AG04449 (cell line): ENCODE measurements around the gene IQSEC1.

Source experiments
- CTCF ChIA-PET: fragments of 350-600 bp; formaldehyde crosslinking; extraction: SDS; loops from one replicate; lab custom pipeline; 2021; ENCODE audit warnings: antibody characterized with exemption; lab: Yijun Ruan, JAX
- POLR2A ChIA-PET: fragments of 400-600, 350-600 bp; formaldehyde crosslinking; extraction: SDS; loops from one replicate; lab custom pipeline; 2020; ENCODE audit warnings: antibody characterized with exemption, inconsistent platforms; lab: Yijun Ruan, JAX
- DNase-seq: peaks from one replicate; pipeline ENCODE4 v3.0.0-alpha.2; 2010; ENCODE audit warnings: low read depth, low spot score
- H3K4me3 ChIP-seq: 2 replicates; pipeline ENCODE4 v1.5.1; 2011; ENCODE audit warnings: low read depth, mild to moderate bottlenecking, control low read depth, low read length
- CTCF ChIP-seq: IDR thresholded peaks from one replicate; pipeline ENCODE4 v1.5.1; 2011; ENCODE audit warnings: mild to moderate bottlenecking, moderate library complexity, low read length, control low read depth, inconsistent platforms; ENCODE audit not compliant: insufficient read depth; ENCODE audit errors: missing control alignments

Gene IQSEC1

GRCh38 chr3:12946649-12947316, 126.4 kb downstream of the IQSEC1 start:
- TF ChIP-seq CTCF, result no peak
- CTCF ChIA-PET, result interaction anchor here (0.6 to 4.8 kb wide), 9 partner anchors 10 to 55 kb away, joined by 3 to 23 read pairs (median 4); no protein-coding TSS in a partner anchor
- POLR2A ChIA-PET, result interaction anchor here (1.1 kb wide), 1 partner anchor 18 kb away, joined by 3 read pairs; no protein-coding TSS in a partner anchor
- no peak overlapping the region for H3K4me3 ChIP-seq
- DNase-seq, result no peak

GRCh38 chr3:12946251-12946648, 127.0 kb downstream of the IQSEC1 start:
- TF ChIP-seq CTCF, result no peak
- DNase-seq, result no peak
- no peak overlapping the region for H3K4me3 ChIP-seq
- POLR2A ChIA-PET, result interaction anchor here (1.1 kb wide), 1 partner anchor 19 kb away, joined by 3 read pairs; no protein-coding TSS in a partner anchor
- CTCF ChIA-PET, result interaction anchor here (1.0 to 2.5 kb wide), 5 partner anchors 11 to 47 kb away, joined by 3 to 7 read pairs (median 4); no protein-coding TSS in a partner anchor

- no peak overlapping the region for H3K4me3 ChIP-seq
- CTCF ChIA-PET, result no interaction called here
- no peak for TF ChIP-seq CTCF
- POLR2A ChIA-PET, result no interaction called here
- no peak for DNase-seq
These were observed 128.4 kb downstream of the IQSEC1 start for GRCh38 chr3:12944849-12945248.

GRCh38 chr3:12944413-12944812, 128.8 kb downstream of the IQSEC1 start:
- H3K4me3 ChIP-seq, result no peak overlapping the region
- TF ChIP-seq CTCF, result no peak
- ChIA-PET POLR2A (no interaction called here), CTCF (no interaction called here)
- no peak for DNase-seq

- no peak overlapping the region for H3K4me3 ChIP-seq
- DNase-seq, result no peak
- TF ChIP-seq CTCF, result no peak
- ChIA-PET CTCF (no interaction called here), POLR2A (no interaction called here)
These were observed 129.9 kb downstream of the IQSEC1 start for GRCh38 chr3:12943124-12944021.
